ENCODE measurements around the gene PNMA5.
A peak's percentile ranks its signal among the peaks of the same experiment; 100 is the strongest.
"Not testable (repeated sequence)": the region's sequence is repeated elsewhere in the genome, so short reads cannot be mapped to it uniquely, and the experiment has no call there.

PNMA5 gene

DNA sequence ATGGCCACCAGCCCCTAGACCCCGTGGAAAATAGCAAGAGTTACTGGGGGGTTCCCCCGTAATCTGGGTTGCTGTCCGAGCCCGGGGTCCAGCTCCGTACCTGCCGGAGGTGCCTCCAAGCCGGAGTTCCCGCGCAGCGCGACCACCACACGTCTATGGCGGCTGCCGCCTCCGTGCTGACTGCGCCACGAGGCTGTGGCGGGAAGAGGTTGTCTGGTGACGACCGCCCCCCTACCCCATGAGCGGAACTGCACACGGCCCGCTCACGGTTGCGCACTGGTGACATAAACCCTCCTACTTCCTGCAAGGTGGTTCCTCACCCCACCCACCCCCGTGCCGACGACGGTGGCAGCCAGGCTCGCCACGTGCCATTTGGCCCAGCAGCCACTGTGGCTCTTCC lies at the start of gene PNMA5:
Gene PNMA5 (minus strand): TSS at position 184 of the 400 bp plus-strand sequence. CDS start 2,518 bp downstream, outside the sequence.
- DNase-seq = no peak

DNA sequence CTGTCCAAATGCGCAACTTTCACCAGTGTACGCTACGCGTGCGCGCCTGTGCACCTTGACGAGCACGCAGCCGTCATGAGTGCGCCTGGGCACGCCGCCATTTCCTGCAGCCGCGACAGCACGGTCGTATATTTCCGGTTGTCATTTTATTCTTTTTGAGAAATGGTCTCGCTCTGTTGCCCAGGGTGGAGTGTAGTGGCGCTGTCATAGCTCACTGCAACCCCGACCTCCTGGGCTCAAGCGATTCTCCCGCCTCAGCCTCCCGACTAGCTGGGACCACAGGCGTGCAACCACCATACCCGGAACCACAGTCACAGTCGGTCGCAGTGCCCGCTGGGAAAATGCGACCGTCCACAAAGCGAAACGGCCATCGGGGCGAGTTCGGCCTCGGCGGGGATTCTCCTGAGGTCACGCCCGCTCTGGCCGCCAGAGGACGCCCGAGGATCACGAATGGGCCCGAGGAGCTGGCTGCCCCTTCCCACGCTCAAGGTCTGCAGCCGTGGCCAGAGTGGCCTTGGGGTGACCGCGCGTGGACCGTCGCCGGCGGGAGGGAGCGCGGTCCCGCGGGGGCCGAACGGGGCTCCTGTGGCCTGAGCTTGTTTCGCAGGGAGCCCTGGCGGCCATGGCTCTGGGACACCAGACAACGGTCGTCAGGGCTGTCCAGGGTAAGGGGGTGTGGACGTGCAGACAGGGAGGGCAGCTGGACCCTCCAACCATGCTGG lies 38.6 kb upstream of the PNMA5 start:
- peak; percentile 45 to 69 (median 68) for DNase-seq

DNA sequence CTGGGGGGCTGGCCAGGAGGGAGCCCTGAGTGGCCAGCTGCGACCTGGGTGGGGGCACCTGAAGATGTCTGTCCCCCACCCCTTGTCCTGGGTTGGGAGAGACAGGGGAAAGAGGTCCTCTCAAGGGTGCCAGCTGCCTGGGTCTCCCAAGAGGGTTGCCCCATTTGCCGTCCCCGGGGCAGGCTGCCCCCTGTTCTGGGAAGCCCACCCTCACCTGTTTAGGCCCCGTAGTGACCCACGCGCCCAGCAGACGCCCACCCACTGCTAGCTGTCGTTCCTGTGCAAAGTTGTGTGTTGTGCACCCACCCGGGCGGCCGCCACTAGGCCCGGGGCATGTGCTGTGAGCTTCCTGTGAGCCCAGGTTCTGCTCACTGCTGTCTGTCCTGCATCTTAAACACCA lies 36.9 kb upstream of the PNMA5 start:
- DNase-seq = no peak

DNA sequence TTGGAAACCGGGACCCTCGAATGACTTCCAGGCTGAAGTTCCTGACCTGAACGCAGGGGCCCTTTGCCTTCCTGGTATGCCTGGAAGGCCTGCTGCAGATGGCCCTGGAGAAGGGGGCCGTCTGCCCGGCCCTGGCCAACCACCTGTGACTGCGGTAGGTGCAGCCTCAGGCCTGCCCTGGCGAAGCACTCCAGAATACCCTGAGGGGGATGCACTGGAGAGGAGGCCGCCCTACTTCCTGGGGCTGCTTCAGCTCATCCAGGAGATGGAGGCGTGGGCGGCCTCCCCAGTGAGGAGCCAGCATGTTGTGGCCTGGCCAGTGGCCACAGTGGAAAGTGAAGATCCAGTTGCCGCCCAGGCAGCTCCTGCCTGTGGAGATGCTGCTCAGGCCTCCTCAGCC lies 36.0 kb upstream of the PNMA5 start:
- DNase-seq = no peak

DNA sequence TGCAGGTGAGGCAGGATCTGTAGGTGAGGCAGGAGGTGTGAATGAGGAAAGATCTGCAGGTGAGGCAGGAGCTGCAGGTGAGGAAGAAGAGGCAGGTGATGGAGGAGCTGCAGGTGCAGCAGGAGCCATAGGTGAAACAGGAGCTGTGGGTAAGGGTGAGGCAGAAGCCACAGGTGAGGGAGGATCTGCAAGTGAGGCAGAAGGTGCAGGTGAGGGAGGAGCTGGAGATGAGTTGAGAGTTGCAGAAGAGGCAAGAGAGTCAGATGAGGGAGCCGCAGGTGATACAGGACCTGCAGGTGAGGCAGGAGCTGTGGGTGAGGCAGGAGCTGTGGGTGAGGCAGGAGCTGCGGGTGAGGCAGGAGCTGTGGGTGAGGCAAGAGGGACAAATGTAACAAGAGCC lies 35.2 kb upstream of the PNMA5 start:
- no peak for DNase-seq

DNA sequence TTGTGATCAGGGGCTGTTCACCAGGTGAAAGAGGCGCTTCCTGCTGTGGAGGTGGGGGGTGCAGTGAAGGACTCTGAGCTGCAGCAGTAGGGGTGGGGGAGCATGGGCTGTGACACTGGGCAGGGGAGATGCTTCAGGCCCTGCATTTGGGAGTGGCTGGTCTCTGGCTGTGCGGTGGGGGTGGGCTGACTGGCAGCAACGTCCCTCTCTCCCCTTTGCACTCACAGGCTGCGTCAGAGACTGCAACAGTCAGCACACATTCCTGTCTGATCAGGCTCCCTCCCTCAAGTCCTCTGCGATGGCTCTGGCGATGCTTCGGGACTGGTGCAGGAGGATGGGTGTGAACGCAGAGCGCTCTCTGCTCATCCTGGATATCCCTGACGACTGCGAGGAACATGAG lies 34.6 kb upstream of the PNMA5 start:
- not testable (repeated sequence) for DNase-seq

DNA sequence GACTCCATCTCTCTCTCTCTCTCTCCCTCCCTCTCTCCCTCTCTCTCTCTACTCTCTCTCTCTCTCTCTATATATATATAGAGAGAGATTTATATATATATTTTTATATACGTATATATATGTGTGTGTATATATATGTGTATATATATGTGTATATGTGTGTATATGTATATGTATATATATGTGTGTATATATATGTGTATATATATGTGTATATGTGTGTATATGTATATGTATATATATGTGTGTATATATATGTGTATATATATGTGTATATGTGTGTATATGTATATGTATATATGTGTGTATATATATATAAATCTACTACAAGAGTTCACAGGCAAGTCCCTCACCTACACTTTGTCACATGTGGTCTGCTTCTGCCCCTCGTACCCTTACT lies 32.6 kb upstream of the PNMA5 start:
- not testable (repeated sequence) for DNase-seq

DNA sequence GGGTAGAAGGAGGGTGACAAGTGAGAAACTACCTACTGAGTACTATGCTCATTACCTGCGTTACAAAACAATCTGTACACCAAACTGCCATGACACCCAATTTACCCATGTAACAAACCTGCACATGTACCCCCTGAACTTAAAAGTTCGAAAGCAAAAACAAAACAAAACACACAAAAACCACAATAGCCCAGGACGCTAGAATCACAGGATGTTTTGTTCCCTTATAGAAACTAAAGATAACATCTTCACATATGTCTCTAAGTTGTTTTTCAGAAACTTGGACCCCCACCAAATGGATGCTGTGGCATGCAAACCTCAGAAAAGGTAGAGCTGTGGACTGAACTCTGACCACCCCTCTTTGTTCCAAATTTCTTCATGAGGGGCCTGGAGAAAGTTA lies 25.2 kb upstream of the PNMA5 start:
- DNase-seq = no peak

DNA sequence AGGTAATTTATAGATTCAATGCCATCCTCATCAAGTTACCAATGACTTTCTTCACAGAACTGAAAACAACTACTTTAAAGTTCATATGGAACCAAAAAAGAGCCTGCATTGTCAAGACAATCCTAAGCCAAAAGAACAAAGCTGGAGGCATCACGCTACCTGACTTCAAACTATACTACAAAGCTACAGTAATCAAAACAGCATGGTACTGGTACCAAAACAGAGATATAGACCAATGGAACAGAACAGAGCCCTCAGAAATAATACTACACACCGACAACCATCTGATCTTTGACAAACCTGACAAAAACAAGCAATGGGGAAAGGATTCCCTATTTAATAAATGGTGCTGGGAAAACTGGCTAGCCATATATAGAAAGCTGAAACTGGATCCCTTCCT lies 23.3 kb upstream of the PNMA5 start:
- not testable (repeated sequence) for DNase-seq

DNA sequence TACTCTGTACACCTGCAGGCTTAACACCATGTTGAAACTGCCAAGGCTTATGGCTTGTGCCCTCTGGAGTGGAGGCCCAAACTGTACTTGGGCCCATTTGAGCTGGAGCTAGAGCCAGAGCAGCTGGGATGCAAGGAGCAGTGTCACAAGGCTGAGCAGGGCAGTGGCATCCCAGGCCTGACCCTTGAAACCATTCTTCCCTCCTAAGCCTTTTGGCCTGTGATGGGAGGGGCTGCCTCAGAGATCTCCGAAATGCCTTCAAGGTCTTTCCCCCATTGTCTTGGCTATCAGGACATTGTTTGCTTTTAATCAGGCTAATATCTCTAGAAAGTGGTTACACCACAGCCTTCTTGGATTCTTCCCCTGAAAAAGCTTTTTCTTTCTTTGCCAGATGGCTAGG lies 10.9 kb upstream of the PNMA5 start:
- DNase-seq = no peak

DNA sequence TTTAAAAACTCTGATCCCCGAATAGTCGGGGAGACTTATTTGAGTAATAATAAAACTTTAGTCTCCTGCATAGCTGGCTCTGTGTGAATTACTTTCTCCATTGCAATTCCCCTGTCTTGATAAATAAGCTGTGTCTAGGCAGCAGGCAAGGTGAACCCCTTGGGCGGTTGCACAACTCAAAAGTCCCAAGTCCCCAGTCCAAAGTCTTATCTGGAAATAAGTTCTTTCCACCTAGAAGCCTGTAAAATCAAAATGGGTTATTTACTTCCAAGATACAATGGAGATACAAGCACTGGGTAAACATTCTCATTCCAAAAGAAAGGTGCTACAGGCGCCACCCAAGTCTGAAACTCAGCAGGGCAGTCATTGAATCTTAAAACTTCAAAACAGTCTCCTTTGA lies 10.1 kb upstream of the PNMA5 start:
- no peak for DNase-seq

DNA sequence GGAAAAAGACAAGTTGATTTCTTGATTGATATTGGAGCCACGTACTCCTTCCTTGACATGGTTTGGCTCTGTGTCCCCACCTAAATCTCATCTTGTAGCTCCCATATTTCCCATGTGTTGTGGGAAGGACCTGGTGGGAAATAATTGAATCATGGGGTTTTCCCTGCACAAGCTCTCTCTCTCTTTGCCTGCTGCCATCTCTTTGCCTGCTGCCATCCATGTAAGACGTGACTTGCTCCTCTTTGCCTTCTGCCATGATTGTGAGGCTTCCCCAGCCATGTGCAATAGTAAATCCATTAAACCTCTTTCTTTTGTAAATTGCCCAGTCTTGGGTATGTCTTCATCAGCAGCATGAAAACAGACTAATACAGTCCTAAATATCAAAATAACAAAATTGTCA lies 8.3 kb upstream of the PNMA5 start:
- not testable (repeated sequence) for DNase-seq

DNA sequence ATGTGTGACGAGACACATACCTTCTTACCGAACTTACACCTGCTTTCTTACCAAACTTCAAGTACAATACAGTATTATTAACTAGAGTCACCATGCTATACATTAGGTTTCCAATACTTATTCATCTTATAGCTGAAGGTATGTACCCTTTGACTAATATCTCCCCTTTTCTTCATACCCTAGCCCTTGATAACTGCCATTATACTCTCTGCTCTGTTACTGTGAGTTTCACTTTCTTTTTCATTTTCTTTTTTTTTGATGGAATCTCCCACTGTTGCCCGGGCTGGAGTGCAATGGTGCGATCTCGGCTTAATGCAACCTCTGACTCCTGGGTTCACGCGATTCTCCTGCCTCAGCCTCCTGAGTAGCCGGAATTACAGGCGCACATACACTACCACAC lies 3.4 kb upstream of the PNMA5 start:
- no peak for DNase-seq

DNA sequence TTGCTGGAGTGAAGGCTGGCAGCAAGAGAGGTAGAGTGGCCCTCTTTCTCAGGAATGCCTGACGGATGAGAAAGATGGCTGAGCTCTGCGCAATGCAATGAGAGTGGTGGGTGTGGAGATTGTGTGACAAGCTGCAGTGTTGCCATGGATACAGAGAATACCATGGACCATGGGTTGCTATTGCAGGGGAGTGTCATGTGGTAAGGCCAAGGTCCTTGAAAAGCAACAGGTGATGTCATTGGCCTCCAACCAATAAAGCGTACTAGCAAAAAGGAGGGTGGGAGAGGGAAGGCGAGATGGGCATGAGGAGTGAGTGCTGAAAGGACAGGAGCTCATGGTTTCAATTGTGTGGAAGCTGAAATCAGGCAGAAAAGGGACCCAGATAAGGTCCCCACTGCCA lies 1.8 kb downstream of the PNMA5 start:
- peak; percentile 6 to 59 (median 12) for DNase-seq

DNA sequence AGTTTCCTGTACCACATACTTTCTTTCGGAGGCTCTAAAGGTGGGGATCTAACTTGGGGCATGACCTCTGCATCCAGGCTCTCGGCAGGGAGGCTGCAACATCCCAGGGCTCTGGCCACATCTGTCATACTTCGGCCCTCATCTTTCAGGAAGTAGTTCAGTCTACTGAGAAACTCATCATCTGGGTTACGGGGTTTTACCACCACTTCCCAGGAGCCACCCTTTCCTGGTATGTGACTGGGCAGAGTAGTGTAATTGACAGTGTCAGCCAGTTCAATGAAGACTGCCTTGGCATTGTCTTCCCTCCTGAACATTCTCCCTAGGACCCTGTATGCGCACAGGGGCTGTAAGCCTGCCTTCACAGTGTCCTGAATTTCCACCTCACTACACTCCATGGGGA lies 2.8 kb downstream of the PNMA5 start:
- no peak for DNase-seq

DNA sequence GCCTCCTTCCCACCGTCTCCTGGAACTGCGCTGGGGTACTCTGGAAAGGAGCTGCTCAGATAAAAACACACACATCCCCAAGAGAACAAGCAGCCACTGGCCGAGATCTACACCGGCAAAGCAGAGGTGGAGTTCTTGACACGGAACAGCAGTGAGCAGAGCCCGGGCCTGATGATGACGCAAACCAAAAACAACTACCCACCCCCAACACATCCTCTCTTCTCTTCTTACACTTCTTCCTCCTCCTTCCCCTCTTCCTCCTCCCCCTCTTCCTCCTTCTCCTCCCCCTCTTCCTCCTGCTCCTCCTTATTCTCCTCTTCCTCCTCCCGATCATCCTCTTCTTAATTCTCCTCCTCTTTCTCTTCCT lies 4.6 kb downstream of the PNMA5 start:
- DNase-seq = no peak

DNA sequence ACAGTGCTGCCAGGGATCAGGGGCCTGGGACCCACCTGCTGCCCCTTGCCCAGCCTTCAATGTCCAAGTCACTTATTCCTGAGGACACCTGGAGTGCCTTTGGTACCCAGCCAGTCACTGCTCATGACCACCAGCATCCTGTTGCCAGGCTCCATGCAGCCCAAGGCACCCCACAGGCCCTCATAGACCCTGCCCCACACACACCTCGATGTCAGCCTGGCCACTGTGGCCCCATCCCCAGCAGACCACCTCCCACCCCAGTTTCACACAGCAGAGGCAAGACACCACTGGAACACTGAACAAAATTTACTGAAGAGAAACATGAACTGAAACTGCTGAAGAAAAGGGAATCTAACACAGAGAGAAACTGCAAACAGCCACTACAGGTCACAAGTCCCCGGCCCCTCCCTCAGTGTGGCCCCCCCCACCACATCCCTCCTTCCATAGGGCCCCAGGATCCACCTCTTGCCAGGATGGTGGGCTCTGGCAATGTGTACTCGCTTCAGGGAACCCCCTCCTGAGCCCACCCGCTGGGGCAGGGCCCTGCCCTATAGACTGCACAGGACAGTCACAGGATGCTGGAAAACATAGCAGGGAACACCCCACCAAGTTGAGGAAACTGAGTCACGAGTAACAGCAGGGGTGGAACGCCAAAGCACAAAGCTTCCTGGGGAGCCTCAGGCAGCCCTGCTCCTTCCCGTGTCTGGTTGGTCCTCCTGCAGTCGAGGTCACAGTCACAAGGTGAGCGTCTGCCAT lies 5.2 kb downstream of the PNMA5 start:
- DNase-seq = no peak

DNA sequence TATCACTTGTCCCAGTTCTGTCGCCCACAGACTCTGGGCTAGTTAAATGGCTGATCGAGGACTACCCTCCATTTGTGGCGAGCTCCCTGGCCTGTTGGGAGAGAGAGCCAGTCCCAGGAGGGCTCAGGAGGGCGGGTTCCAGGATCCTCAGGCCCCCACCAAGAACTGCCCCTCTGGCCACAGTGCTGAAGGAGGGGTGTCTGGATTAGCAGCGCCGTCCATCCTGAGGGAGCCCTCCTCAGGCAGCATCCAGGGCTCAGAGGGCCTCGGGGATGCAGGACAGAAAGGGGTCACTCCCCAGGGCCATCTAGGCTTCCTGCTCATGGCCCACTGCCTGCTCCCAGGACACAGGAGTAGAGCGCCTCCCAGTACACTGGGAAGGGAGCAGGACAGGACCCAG lies 6.1 kb downstream of the PNMA5 start:
- DNase-seq = no peak

DNA sequence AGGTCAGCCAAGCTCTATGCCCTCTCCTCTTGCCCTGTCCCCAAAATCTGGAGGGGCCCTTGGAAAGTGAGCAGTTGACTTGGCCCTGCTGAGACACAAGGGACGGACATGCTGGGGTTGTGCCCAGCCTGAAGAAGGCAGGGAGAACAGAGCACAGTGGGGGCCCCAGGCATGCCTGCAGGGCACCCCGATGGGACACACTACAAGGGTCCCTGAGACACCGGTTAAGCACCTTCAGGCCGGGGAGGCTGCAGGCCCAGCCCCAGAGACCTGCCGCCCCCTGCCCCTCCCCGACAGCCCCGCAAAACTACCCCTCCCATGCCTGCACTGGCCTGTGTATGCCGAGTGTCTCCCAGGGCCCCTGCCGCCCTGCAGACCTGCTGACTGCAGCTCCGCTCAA lies 6.8 kb downstream of the PNMA5 start:
- DNase-seq = not testable (repeated sequence)

DNA sequence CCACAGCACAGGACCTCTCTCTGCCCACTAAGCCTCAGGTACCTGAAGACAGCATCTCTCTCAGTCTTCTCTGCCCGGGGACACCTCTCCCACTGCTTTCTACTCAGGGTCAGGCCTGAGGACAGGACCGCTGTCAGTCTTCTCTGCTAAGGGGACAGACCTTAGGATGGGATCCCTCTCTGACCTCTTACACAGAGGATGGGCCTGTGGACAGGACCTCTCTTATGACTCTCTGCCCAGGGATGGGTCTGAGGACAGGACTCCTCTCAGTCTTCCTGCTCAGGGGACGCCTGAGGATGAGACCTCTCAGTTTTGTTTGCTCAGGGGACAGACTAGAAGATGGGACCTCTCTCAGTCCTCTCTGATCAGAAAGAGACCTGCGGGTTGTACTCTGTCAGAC lies 8.5 kb downstream of the PNMA5 start:
- DNase-seq = not testable (repeated sequence)

DNA sequence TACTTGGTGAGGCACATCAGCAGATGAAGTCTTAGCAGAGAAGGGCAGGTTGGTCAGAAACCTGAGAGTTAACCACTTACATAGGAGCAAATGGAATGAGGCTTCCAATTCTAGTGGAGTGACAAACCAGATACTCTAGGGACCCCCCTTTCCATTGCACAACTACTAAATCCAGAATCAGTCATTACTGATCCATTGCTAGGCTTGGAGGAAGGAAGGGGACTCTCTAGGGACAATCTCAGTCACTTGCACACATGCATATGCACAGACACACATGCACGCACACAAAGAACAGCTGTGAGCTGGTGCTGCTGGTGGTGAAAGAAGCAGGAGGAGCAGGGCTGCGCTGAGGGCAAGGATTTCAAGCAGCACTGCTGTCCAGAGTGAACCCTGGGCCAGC lies 25.7 kb downstream of the PNMA5 start:
- no peak for DNase-seq

DNA sequence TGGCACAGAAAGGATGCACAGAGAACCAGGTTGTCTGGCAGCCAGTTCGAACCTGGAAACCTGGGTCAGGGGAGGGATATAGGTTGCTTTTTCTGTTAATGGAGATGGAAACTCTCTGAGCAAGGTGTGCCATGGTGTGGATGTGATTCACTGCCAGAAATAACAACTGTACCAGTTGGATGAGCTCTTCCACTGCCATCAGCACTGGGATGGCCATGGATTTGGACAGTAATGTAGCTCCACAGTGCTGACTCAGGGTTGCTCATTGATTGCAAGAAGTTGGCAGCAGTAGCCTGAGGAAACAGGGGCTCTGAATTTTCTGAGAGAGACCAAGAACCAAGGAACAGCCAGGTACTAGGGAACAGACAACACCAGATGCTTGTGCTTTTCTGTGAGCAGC lies 33.8 kb downstream of the PNMA5 start:
- no peak for DNase-seq

DNA sequence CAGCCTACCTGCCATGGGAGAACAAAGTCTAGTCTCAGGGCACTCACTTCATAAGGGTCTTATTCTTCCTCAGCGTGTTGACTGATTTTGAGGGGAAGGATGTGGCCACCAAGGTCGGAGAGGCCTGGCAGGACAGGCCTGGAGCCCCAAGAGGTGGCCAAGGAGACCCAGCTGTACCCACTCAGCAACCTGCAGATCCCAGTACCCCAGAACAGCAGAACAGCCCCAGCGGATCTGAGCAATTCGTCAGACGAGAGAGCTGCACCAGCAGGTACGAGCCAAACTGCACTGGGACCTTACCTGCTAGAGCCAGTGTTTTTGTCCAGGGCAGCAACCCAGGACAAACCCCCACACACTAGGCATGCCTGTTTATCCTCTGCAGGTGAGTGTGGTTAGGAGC lies 34.3 kb downstream of the PNMA5 start:
- DNase-seq = no peak
